ENCODE data around the gene NKIRAS1.

- TF ChIP-seq POLR2AphosphoS5 (IDR thresholded peaks at IDR 0.05; ENCODE audit: low read depth, low read length), result no peak
- no peak for TF ChIP-seq CTCF (IDR thresholded peaks at IDR 0.05)
- TF ChIP-seq SIN3A (IDR thresholded peaks at IDR 0.05; ENCODE audit: borderline replicate concordance, insufficient read depth, low read depth, low read length), result no peak
- no peak for TF ChIP-seq TCF7L2 (IDR thresholded peaks at IDR 0.05; ENCODE audit: low read depth, low read length)
- no peak for TF ChIP-seq REST (IDR thresholded peaks at IDR 0.05; ENCODE audit: insufficient read depth in 1 of 2, low read depth in 2 of 2, low read length in 1 of 2)
Measured at GRCh38 chr3:23926246-23926645, 9.5 kb upstream of the NKIRAS1 start.
